A673 (cell line): ENCODE data around the gene SIDT1. TPM values are rescaled to one million over a fixed set of nuclear protein-coding genes. Genes with fewer than 3 reads are reported as not detected.

Experiments used
- BruUV-seq: library from RNA; stranded (reverse); fragments of 400-500 nt; replicated peaks from 2 replicates; lab custom pipeline; 2021; lab: Mats Ljungman, UMichigan
- CTCF ChIA-PET: fragments of 300-600 bp; sonication (Branson Sonifier 250); formaldehyde crosslinking; loops from one replicate; lab custom pipeline; 2022; ENCODE audit warnings: antibody characterized with exemption; lab: Charles Lee
- POLR2A ChIA-PET: fragments of 300-600 bp; sonication (Branson Sonifier 250); formaldehyde crosslinking; loops from one replicate; lab custom pipeline; 2022; ENCODE audit warnings: antibody characterized with exemption; ENCODE audit not compliant: low non-redundant PET; lab: Charles Lee
- DNase-seq: peaks from one replicate; pipeline ENCODE4 v3.0.0-alpha.2; 2015; ENCODE audit warnings: low spot score
- H3K27ac ChIP-seq: fragments of 200-600 bp; sonication (generic); 2 replicates; pipeline ENCODE4 v1.5.1; 2016; ENCODE audit warnings: mixed run types, low read depth, mild to moderate bottlenecking, mixed read lengths, antibody characterized with exemption, low read length; ENCODE audit not compliant: poor library complexity, severe bottlenecking
- H3K27me3 ChIP-seq: fragments of 200-600 bp; sonication (generic); replicated peaks from 2 replicates; pipeline ENCODE4 v1.6.1; 2017; ENCODE audit warnings: mixed run types, low read depth, mild to moderate bottlenecking, mixed read lengths, antibody characterized with exemption, low read length; ENCODE audit not compliant: insufficient read depth, poor library complexity
- H3K36me3 ChIP-seq: fragments of 200-600 bp; sonication (generic); 2 replicates; pipeline ENCODE4 v1.6.1; 2016; ENCODE audit warnings: mixed run types, mild to moderate bottlenecking, mixed read lengths, antibody characterized with exemption, low read length; ENCODE audit not compliant: insufficient read depth, poor library complexity, severe bottlenecking
- H3K4me1 ChIP-seq: fragments of 200-600 bp; sonication (generic); 2 replicates; pipeline ENCODE4 v1.6.1; 2017; ENCODE audit warnings: mixed run types, mild to moderate bottlenecking, mixed read lengths, antibody characterized with exemption, low read length; ENCODE audit not compliant: insufficient read depth, poor library complexity, severe bottlenecking
- H3K4me3 ChIP-seq: fragments of 200-600 bp; sonication (generic); 2 replicates; pipeline ENCODE4 v1.5.1; 2016; ENCODE audit warnings: low read depth, mixed run types, mild to moderate bottlenecking, mixed read lengths, low read length; ENCODE audit not compliant: poor library complexity, severe bottlenecking
- H3K9me3 ChIP-seq: fragments of 200-600 bp; sonication (generic); 2 replicates; pipeline ENCODE4 v1.6.1; 2016; ENCODE audit warnings: mixed run types, low read depth, mild to moderate bottlenecking, mixed read lengths, antibody characterized with exemption, low read length; ENCODE audit not compliant: poor library complexity, severe bottlenecking
- EZH2 ChIP-seq: fragments of 200-600 bp; sonication (generic); IDR thresholded peaks from 2 replicates; pipeline ENCODE4 v1.6.1; 2017; ENCODE audit warnings: borderline replicate concordance, low read depth, mild to moderate bottlenecking, mixed read lengths, antibody characterized with exemption, low read length; ENCODE audit not compliant: poor library complexity, severe bottlenecking
- intact Hi-C: fragments of 100-400 bp; cut with micrococcal nuclease; formaldehyde crosslinking; loops from one replicate; pipeline ENCODE4 v1.10.0; 2022; ENCODE audit not compliant: unreplicated experiment
- total RNA-seq: library from RNA; stranded (reverse); gene quantifications from 2 replicates; pipeline ENCODE4 v1.2.3, GENCODE V29; 2021
- TF ChIP-seq, protein P1 (sequence below): fragments of 300-800, 200-600 bp; sonication (generic); conservative IDR thresholded peaks from 2 replicates; pipeline ENCODE4 v1.5.1; 2017; ENCODE audit warnings: low read depth, mild to moderate bottlenecking, antibody characterized with exemption, low read length, moderate library complexity, mixed read lengths

SIDT1 gene
- total RNA-seq, 1 experiment from 2014 or later, result not detected

DNA sequence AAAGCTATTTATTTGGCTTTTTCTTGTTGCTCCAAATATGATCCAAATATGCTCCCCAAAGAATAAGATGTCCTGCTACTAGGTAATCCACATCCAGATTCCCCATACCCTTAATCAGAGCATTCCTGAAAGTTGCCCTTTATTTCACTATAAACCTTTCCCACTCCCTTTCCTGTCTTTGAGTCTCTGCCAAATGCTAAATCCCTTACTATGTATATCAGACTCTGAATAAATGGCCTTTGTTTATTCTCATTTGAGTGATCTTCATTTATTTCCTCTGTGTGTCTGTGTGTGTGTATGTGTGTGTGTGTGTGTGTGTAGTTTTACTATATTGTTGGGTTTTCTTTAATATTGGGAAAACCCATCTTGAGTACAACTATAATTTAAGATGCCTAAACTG is 10.4 kb upstream of the SIDT1 start:
- BruUV-seq, result no TSS peak
- no peaks in the 10 kb centered on the region for H3K36me3 ChIP-seq
- intact Hi-C loops, result no loop called here
- no peaks in the 10 kb centered on the region for H3K4me1 ChIP-seq
- peaks cover 3% of the 10 kb centered on the region for H3K9me3 ChIP-seq
- H3K27me3 ChIP-seq, result peaks cover 14% of the 10 kb centered on the region
- H3K27ac ChIP-seq, result no peak overlapping the region
- no peak overlapping the region for H3K4me3 ChIP-seq
- DNase-seq, result no peak
- ChIA-PET POLR2A (no interaction called here), CTCF (no interaction called here)
- TF ChIP-seq EZH2, result no peak
- TF ChIP-seq, protein P1, sequence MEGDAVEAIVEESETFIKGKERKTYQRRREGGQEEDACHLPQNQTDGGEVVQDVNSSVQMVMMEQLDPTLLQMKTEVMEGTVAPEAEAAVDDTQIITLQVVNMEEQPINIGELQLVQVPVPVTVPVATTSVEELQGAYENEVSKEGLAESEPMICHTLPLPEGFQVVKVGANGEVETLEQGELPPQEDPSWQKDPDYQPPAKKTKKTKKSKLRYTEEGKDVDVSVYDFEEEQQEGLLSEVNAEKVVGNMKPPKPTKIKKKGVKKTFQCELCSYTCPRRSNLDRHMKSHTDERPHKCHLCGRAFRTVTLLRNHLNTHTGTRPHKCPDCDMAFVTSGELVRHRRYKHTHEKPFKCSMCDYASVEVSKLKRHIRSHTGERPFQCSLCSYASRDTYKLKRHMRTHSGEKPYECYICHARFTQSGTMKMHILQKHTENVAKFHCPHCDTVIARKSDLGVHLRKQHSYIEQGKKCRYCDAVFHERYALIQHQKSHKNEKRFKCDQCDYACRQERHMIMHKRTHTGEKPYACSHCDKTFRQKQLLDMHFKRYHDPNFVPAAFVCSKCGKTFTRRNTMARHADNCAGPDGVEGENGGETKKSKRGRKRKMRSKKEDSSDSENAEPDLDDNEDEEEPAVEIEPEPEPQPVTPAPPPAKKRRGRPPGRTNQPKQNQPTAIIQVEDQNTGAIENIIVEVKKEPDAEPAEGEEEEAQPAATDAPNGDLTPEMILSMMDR, result no peak

DNA sequence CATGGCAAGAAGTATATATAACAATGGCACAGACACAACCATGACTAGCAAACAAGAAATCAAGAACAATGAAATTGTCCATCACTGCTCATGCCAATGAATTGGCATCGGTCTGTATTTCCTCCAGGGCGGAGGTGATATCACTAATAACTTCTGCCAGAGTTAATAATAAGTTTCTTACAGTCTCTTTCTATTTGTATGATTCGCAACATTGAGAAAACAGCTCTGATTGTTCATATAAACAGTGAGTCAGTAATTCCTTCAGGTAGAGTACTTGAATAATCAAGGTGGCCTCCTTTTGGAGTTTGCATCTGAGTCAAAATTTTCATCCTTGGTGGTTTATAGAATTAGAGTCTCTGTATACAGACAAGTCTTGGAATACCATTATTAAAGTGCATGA is 9.1 kb upstream of the SIDT1 start:
- intact Hi-C loops, result no loop called here
- Histone ChIP-seq H3K27ac (no peak overlapping the region), H3K9me3 (no peaks in the 10 kb centered on the region), H3K27me3 (peaks cover 24% of the 10 kb centered on the region), H3K36me3 (no peaks in the 10 kb centered on the region), H3K4me1 (no peaks in the 10 kb centered on the region), H3K4me3 (no peak overlapping the region)
- BruUV-seq, result no TSS peak
- no peak for DNase-seq
- ChIA-PET CTCF (no interaction called here), POLR2A (no interaction called here)
- TF ChIP-seq, protein P1, result no peak
- no peak for TF ChIP-seq EZH2

GRCh38 chr3:113532698-113533533 is 561 bp downstream of the SIDT1 start:
- peak; percentile 19 for DNase-seq
- H3K27ac ChIP-seq, result no peak overlapping the region
- H3K4me3 ChIP-seq, result peak overlapping the region; percentile 51
- CTCF ChIA-PET, result no interaction called here
- POLR2A ChIA-PET, result no interaction called here
- H3K4me1 ChIP-seq, result peaks cover 15% of the 10 kb centered on the region
- intact Hi-C loops, result no loop called here
- H3K27me3 ChIP-seq, result peaks cover 74% of the 10 kb centered on the region
- H3K9me3 ChIP-seq, result no peaks in the 10 kb centered on the region
- no TSS peak for BruUV-seq
- no peaks in the 10 kb centered on the region for H3K36me3 ChIP-seq
- TF ChIP-seq, protein P1, result no peak
- TF ChIP-seq EZH2, result peak; percentile 45
